A204.1 (cell line): ENCODE results near the gene CLK2.
"Not testable (repeated sequence)": the region's sequence is repeated elsewhere in the genome, so short reads cannot be mapped to it uniquely, and the experiment has no call there.

ENCODE experiments used
- FAIRE-seq: peaks from 2 replicates; lab custom pipeline; 2012; peaks lifted over from hg19 to GRCh38; lab: Jason Lieb, UNC

CLK2 gene

DNA sequence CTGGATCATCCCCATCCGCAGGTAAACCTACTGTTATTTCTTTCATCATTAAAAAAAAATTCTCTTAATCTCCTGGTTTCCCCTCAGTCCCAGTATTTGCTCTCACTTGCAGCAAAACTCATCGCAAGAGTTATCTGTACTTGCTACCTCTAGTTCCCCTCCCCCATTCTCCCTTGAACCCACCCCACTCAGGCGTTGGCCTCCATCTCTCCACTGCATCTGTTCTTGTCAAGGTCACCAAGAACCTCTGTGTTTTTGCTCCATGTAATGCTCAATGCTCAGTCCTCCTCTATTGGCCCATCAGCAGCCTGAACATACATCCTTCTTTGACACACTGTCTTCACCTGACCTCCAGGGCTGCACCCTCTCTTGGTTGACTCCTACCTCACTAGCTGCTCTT, 23.4 kb upstream of the CLK2 start:
- FAIRE-seq = no peak

DNA sequence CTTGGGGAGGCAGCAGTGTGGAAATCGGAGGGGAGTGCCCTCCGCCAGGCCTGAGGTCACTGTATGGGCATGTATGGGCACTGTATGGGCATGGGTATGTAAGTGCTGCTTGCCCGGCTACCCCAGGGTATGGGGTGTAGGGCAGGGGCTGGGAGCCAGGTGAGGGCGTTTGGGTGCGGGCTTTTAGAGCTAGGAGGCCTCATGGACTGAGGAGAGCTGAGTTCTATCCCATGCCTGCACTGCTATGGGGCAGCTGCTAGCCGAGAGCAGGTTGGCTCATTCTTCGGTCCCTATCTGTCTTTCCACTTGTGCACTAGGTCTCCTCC, 22.6 kb upstream of the CLK2 start:
- no peak for FAIRE-seq

DNA sequence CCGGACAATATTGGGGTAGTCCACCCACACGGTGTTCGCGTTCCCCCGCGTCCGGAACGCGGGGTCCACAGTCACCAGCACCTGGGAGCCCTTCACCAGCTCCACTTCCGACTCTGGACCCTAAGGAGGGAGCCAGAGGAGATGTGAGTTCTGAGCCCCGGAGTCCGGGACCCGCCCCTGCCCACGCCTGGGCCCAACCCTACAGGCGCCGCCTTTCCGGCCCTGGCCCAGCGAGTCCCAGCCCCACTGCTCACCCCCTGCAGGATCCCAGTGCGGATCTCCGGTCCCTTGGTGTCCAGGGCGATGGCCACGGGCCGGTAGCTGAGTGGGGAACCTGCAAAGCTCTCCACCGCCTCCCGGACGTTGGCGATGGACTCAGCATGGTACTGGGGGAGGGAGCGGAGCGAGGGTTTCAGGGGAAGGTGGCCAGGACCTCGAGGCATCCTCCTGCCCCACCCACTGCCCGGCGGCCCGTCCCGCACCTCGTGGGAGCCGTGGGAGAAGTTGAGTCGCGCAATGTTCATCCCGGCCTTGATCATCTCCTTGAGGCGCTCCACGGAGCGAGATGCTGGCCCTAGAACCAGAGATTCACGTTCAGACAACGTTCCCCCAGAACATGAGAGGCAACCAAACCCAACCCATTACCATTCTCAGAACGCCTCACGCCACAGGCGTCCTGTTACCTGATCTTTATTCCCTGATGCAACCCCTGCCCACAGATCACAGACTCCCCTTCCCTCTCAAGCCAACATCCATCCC, 22.1 kb upstream of the CLK2 start:
- FAIRE-seq = no peak

DNA sequence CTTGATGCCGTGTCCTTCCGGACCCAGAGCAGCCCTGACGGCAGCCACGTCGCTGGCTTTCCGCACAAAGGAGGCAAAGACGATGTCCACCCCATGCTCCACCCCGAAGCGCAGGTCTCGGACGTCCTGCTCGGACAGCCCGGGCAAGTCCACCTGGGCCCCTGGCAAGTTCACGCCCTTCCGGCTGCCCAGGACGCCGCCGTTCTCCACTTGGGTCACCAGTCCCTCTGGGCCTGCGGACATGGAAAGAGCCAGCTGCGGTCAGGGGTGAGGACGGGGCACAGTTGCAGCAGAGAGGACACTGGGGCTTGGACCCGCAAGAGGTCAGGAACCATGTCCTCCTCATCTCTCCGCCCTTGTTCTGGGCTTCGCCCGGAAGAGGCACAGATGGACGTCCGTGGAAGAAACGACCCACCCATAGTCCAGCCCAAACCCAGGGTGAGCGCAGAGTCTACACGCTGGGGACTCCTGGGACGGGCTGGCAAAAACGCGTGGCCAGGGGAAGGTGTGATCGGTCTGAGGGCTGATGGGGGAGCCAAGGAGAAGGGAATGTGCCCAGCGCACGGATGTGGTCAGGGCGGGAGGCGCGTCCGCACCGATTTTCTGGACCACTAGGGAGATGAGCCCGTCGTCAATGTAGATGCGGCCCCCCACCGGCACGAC, 21.3 kb upstream of the CLK2 start:
- no peak for FAIRE-seq

DNA sequence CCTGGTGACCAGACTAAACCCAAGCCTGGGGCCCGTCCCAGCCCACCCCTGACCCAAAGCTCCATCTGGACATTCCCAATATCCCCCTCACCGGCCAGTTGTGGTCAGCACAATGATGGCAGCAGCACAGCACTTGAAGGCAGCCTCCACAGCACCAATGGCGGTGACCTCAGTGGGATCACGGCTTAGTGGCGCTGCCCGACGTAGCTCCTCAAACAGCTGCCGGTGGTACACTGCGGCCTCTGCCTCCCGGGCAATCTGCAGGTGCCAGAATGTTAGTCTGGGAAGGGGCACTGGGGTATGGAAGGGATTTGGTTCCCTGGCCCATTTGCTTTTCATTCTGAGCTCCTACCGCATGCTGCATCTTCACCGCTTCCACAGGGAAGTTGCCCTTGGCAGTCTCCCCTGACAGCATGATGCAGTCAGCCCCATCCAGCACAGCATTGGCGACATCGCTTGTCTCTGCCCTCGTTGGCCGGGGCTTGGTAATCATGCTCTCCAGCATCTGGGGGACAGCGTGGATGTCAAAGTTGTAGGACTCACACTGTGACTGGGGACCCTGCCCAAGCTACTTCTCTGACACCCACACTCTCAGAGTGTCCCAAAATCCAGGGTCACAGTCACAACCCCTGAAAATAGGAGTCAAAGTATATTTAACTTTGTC, 19.9 kb upstream of the CLK2 start:
- FAIRE-seq = no peak

DNA sequence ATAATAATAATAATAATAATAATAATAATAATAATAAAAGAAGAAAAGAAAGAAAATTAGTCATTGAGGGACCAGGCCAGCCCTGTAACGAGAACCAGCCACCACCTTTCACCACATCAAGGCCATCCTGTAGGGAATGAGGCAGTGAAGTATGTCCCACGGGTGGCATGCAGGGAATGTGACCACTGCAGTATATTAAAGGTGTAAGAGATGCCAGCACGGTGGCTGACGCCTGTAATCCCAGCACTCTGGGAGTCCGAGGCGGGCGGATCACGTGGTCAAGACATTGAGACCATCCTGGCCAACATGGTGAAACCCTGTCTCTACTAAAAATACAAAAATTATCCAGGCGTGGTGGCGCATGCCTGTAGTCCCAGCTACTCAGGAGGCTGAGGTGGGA, 17.7 kb upstream of the CLK2 start:
- not testable (repeated sequence) for FAIRE-seq

DNA sequence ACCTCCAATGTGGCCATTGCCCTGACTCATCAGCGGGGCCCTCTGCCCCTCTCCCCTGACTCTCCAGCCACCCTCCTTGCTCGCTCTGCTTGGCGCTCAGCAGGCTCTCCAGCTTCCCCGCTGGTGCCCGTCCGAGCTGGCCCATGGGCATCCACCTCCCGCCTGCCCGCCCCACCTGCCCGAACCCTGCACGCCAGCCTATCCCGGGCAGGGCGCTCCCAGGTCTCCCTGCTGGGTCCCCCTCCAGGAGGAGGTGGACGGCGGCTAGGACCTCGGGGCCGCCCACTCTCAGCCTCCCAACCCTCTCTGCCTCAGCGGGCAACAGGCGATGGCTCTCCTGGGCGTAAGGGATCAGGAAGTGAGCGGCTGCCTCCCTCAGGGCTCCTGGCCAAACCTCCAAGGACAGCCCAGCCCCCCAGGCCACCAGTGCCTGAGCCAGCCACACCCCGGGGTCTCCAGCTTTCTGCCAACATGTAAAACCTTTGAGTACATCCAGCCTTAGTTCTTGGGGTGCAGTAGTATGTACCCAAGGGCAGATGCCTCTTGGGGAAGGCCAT, 14.8 kb upstream of the CLK2 start:
- FAIRE-seq = no peak

DNA sequence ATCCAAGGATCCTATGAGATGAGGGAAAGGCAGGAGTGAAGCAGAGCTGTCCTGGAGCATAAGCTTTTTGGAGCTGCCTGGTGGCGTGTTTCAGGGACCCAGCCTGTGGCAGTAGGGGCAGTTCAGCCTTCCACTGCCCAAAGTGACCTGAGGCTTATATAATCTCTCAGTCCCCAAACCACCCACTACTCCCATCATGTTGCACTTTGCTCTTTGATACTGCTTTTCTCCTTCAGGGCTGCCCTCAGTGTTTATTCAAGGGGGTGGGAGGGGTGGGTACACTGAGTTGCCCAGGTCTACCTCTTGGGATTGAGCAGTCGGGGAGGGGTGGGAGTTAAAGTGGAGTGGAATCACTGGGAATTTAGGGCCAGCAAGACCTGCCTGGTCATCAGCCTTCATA, 13.2 kb upstream of the CLK2 start:
- FAIRE-seq = no peak

DNA sequence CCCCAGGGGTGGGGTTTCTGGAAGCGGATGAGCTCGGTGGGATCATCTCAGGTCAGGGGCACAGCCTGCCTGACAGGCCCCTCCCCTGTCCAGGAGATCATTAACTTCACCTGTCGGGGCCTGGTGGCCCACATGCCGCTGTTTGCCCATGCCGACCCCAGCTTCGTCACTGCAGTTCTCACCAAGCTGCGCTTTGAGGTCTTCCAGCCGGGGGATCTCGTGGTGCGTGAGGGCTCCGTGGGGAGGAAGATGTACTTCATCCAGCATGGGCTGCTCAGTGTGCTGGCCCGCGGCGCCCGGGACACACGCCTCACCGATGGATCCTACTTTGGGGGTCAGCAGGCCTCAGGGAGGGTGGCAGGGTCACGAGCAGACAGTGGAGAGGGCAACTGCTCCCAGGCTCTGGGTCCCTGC, 12.3 kb upstream of the CLK2 start:
- FAIRE-seq = no peak

DNA sequence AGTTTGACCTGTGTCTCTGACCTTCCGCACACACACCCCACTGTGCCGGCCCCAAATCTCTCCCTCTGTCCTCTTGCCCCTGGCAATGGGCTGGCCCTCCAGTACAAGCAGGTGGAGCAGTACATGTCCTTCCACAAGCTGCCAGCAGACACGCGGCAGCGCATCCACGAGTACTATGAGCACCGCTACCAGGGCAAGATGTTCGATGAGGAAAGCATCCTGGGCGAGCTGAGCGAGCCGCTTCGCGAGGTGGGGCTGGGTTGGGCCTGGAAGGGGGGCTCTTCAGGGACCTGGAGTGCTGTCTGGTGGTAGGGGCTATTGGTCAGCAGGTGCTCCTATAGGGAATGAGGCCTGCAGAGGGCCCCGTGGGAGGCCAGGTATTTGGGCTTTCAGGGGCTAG, 11.8 kb upstream of the CLK2 start:
- no peak for FAIRE-seq

DNA sequence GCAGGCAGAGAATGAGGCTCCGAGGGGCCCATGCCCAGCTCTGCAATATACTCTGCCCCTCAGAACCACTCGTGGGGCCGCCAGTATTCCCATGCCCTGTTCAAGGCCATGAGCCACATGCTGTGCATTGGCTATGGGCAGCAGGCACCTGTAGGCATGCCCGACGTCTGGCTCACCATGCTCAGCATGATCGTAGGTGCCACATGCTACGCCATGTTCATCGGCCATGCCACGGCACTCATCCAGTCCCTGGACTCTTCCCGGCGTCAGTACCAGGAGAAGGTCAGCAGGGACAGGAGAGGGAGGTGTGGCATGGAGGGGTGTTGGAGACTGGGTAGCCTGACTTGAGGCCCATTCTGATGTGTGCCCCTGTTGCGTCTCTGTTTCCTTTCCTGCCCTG, 11.2 kb upstream of the CLK2 start:
- FAIRE-seq = no peak

DNA sequence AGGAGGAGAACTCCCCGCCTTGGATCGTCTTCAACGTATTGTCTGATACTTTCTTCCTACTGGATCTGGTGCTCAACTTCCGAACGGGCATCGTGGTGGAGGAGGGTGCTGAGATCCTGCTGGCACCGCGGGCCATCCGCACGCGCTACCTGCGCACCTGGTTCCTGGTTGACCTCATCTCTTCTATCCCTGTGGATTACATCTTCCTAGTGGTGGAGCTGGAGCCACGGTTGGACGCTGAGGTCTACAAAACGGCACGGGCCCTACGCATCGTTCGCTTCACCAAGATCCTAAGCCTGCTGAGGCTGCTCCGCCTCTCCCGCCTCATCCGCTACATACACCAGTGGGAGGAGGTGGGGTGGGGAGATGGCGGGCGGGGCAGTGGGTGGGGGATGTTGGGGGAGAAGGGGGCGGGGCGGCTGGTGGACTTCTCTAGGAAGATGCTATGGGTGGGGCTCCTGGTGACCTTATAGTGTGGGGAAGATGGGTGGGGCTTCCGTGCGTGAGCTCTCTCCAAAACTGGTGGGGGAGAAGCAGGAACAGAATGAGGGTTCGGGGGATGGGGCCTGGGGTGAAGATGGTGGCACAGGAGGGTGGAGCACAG, 9.3 kb upstream of the CLK2 start:
- no peak for FAIRE-seq

DNA sequence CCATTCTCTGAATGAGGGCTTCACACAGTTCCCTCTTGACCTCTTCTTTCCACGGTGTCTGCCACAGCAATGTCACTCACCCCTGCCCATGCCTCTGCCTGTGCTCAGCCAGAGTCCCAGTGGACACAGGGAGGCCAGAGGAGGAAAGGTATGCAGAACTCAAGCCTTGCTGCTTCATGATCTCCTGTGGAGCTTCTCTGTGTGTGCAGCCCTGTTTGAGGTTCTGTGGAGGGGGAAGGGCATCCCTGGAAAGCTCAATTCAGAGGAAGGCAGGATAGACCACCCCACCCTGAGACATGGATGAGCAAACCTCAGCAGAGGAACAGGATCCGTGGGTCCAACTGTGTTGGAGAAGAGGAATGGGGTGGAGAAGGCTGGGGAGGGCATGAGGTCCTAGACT, 6.0 kb upstream of the CLK2 start:
- no peak for FAIRE-seq

DNA sequence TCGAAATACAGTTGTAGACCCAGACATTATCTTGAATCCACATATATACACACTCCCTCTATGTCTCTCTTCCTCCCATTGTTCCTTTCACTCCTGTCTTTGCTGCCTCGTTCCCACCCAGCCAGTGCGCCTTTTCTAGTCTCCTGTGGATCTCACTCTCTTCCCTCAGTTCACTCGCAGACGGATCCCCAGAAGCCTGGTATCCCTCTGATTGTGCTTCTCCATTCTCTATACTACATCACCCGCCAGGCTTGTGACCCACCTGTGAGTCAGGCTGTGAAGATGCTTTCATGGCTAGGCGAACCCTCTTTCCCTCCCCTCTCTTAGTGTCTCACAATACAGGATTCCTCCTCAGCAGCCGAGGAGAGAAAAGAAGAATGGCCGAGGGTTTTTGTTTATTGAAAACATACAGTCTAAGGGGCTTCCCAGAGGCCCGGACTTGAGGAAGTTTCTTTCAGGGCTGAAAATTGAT, 5.4 kb upstream of the CLK2 start:
- FAIRE-seq = no peak

DNA sequence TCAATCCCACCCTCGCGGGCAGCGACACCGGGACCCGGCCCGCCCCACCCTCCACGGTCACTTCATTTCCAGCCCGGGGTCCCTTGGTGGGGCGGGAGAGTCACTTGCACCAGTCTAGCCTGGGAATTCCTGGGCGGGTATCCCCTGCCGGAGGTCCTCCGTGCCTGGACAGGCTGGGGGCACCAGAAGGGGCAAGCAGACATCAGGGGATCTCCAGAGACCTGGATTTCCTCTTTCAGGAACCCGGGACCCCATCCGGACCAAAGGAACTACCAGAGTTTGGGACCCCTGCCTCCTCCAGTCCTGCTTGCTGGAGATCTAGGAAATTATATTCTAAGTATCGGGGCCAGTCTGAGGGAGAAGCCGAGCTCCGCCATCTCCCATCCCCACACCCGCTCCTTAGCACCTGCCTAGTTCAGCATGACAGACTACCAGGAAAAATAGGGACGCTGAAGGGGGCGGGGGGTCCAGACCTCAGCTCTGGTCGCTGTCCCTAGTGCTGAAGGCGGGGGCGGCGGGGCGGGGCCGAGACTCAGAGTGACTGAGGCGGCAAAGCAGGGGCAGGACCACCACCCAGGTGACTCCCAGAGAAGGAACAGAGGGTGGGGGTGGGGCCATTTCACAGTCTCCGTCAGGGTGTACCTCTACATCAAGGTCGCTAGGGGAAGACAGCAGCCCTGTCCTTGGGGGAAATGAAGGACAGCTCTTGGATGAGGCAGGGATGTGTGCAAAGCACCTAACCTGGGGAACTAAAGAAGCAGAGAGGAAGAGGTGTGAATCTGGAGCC, 4.8 kb upstream of the CLK2 start:
- FAIRE-seq = no peak

DNA sequence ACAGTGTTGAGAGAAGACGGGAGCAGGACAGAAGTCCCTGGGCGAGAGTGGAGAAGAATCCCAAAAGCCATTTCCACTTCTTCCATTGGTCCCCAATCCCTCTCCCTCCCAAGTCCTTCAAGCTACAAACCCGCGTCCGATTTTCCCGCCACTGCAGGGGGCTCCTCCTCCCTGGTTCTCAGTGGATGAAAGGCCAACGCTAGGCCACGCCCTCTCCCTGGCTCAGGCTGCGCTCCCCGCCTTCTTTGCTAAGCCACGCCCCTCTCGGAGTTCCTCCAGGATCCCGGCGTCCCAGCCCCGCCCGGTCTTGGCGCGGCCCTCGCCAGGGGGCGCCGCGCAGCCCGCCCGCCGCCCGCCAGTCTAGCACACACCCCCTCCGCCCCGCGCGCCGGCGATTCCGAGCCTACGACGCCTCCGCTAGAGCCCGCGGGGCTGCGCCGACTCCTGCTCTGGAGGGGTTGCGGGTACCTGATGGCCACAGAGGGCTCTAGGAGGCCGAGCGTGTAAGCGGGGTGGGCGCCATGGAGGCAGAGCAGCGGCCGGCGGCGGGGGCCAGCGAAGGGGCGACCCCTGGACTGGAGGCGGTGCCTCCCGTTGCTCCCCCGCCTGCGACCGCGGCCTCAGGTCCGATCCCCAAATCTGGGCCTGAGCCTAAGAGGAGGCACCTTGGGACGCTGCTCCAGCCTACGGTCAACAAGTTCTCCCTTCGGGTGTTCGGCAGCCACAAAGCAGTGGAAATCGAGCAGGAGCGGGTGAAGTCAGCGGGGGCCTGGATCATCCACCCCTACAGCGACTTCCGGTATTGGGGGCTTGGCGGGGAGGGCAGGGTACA, 4.0 kb upstream of the CLK2 start, which contains the start of gene HCN3:
Gene HCN3, plus strand, starts transcription at position 394 of the 832 bp plus-strand sequence. Its CDS starts 128 bp downstream, at position 522.
- no peak for FAIRE-seq

DNA sequence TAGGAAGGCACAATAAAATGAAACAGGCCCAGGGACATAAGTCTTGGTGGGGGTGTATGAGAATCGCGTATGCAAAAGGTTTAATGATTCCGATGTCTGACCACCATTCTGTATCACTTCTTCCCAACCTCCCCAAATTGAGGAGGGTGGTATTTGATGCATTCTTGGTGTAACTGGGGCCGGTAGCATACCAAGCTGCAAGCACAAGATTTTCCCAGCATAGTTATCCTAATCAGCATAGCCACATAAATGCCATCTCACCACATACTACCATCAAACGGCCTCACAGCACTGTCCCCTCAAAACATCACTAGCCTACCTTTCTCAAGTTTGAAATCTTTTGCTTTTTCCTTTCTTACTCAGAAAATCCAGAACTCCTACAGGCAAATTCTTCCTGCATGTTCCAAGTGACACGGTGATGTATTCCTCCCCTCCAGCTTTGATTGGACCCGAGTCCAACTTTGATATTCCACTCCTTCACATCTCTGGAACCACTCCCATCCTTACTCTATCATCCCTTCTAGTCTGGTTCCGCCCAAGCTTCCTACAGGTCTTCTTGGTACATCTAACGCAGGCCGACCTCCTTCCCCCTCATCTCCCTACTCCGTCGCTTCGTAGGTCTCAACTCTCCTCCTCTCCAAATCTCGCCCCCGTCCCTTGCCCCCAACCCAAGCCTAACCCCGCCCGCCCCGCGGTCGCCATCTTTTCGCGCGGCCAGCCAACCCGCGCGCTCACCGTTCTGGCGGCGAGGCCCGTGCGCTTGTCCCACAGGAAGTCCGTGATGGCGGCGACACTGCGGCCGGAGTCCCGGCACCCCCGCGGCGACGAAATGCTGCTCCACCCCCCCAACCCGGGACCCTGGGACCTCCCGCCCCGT, 600 bp downstream of the CLK2 start:
- no peak for FAIRE-seq

DNA sequence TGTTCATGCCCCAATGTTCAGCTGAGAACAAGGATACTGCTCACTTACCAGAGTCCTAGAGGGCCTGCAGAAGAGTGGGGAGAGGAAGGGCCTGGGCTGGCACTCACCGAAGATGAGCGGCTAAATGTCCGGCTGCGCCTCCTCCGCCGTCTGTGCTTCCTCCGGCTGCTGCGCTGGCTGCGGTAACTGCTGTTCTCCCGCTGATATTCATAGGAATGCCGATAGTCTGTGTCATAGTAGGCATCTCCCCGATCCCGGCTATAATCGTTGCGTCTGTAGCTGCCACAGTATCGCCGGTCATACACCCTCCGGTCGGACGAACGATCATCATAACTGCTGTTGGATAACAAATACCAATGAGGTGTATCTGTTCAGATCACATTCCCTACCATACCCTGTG, 3.9 kb downstream of the CLK2 start:
- FAIRE-seq = no peak

DNA sequence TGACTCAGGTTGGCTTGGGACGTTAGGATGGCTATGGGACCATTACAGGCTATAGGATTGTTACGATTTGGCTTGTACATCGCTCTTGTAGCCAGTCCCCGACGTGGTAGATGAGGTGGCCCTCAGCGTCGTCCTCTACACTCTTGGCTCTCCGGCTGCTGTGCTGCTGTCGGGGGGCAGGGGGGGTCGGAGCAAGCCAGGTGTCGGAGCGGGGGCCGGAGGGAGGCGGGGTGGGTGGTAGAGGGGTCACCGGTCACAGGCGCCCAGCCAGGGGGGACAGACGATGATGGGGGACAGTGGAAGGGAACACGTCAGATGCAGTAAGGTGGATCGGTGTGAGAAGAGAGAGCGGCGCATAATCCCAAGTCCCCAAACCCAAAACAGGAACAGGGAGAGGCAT, 4.7 kb downstream of the CLK2 start:
- FAIRE-seq = no peak

DNA sequence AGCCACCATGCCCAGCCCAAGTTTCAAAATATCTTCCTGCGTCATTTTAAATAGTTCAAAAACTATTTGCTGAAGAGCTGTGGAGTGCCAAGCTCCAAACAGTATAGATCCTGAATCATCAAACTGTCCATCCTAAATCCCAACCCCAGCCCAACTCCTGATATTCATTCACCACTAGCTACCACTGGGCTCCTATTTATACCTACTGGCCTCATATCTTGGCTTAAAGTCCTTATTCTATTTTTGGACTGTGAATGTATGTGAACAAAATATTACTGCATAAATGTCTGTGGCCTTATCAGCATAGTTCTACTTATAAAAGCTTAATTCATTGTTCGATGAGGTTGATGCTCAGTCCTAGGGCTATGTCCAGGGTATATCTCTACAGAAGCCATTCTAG, 5.9 kb downstream of the CLK2 start:
- FAIRE-seq = no peak
